Lower lobe of right lung (tissue), 2 donors: ENCODE measurements around the gene TDRD7. TPM values are rescaled to one million over a fixed set of nuclear protein-coding genes. Genes with fewer than 3 reads are reported as not detected.

ENCODE experiments used
- ATAC-seq, 2 donors: fragments of 200-7000 bp; cut with Tn5 transposase; one replicate each; pipeline ENCODE4 v1.9.1; 2020 to 2022; ENCODE audit warnings: mild to moderate bottlenecking in 2 of 2, moderate library complexity in 2 of 2
- DNase-seq: peaks from one replicate; pipeline ENCODE4 v3.0.0-alpha.2; 2020
- H3K27ac ChIP-seq: fragments of 200-600 bp; one replicate; pipeline ENCODE4 v1.8.0; 2022
- H3K27me3 ChIP-seq: fragments of 200-600 bp; one replicate; pipeline ENCODE4 v1.8.0; 2022; ENCODE audit warnings: low read depth
- H3K36me3 ChIP-seq: fragments of 200-600 bp; one replicate; pipeline ENCODE4 v1.8.0; 2022; ENCODE audit warnings: mild to moderate bottlenecking
- H3K4me1 ChIP-seq: fragments of 200-600 bp; one replicate; pipeline ENCODE4 v1.8.0; 2022
- H3K4me3 ChIP-seq: fragments of 200-600 bp; one replicate; pipeline ENCODE4 v1.8.0; 2022; ENCODE audit warnings: mild to moderate bottlenecking
- H3K9me3 ChIP-seq: fragments of 200-600 bp; one replicate; pipeline ENCODE4 v1.8.0; 2022
- CTCF ChIP-seq: fragments of 200-600 bp; IDR thresholded peaks from one replicate; pipeline ENCODE4 v1.8.0; 2022; ENCODE audit warnings: antibody characterized with exemption, mild to moderate bottlenecking
- intact Hi-C: fragments of 100-400 bp; cut with DNase I; formaldehyde crosslinking; loops from one replicate; pipeline ENCODE4 v1.11.0; 2022
- total RNA-seq: library from RNA; stranded (reverse); fragmentation: NEBNext Ultra II Directional; extraction: Animal tissue kit (Norgen Biotek cat#: 25700); gene quantifications from one replicate; pipeline ENCODE4 v1.2.1, GENCODE V29; 2021
- donor health status: DM: no; HTN: yes; CAD: no; lungs with severe emphysema.

The TDRD7 gene
- total RNA-seq, 1 donor from 2014 or later = 22.2 TPM

- no peak overlapping the region for H3K4me3 ChIP-seq
Measured at GRCh38 chr9:97406620-97407177, 5.2 kb upstream of the TDRD7 start.

GRCh38 chr9:97408562-97408961, 3.3 kb upstream of the TDRD7 start:
- peaks cover 15% of the 10 kb centered on the region for H3K4me1 ChIP-seq
- H3K4me3 ChIP-seq = no peak overlapping the region
- no peaks in the 10 kb centered on the region for H3K36me3 ChIP-seq
- no peak for TF ChIP-seq CTCF
- DNase-seq (no peak), ATAC-seq (no peak)
- H3K9me3 ChIP-seq = peaks cover 1% of the 10 kb centered on the region
- H3K27ac ChIP-seq = no peak overlapping the region
- H3K27me3 ChIP-seq = no peaks in the 10 kb centered on the region
- intact Hi-C loops = no loop called here

More at GRCh38 chr9:97406620-97407177, 5.2 kb upstream of the TDRD7 start:
- ATAC-seq (no peak), DNase-seq (no peak)
- Histone ChIP-seq H3K36me3 (no peaks in the 10 kb centered on the region), H3K9me3 (peaks cover 8% of the 10 kb centered on the region), H3K4me1 (peaks cover 5% of the 10 kb centered on the region), H3K27me3 (no peaks in the 10 kb centered on the region), H3K27ac (no peak overlapping the region)
- TF ChIP-seq CTCF = no peak
- intact Hi-C loops = no loop called here

GRCh38 chr9:97411440-97411788, 482 bp upstream of the TDRD7 start:
- peak overlapping the region; percentile 98 for H3K4me3 ChIP-seq
- no peak for DNase-seq
- ATAC-seq = no peak
- no peaks in the 10 kb centered on the region for H3K9me3 ChIP-seq
- no peaks in the 10 kb centered on the region for H3K27me3 ChIP-seq
- TF ChIP-seq CTCF = no peak
- intact Hi-C loops = no loop called here
- H3K27ac ChIP-seq = peak overlapping the region; percentile 93
- H3K4me1 ChIP-seq = peaks cover 30% of the 10 kb centered on the region
- H3K36me3 ChIP-seq = no peaks in the 10 kb centered on the region

GRCh38 chr9:97412626-97413385, 910 bp downstream of the TDRD7 start:
- no peak for ATAC-seq
- Histone ChIP-seq H3K27me3 (no peaks in the 10 kb centered on the region), H3K4me1 (peaks cover 30% of the 10 kb centered on the region), H3K36me3 (no peaks in the 10 kb centered on the region), H3K27ac (peak overlapping the region; percentile 93), H3K9me3 (no peaks in the 10 kb centered on the region), H3K4me3 (peak overlapping the region; percentile 98)
- intact Hi-C loops = no loop called here
- no peak for TF ChIP-seq CTCF
- DNase-seq = no peak

GRCh38 chr9:97413462-97413861, 1.6 kb downstream of the TDRD7 start:
- no peak for TF ChIP-seq CTCF
- ATAC-seq (no peak), DNase-seq (no peak)
- intact Hi-C loops = no loop called here
- no peaks in the 10 kb centered on the region for H3K9me3 ChIP-seq
- H3K4me1 ChIP-seq = peaks cover 30% of the 10 kb centered on the region
- H3K36me3 ChIP-seq = no peaks in the 10 kb centered on the region
- peak overlapping the region; percentile 93 for H3K27ac ChIP-seq
- H3K27me3 ChIP-seq = no peaks in the 10 kb centered on the region
- H3K4me3 ChIP-seq = peak overlapping the region; percentile 98
